GM19463 (cell line): ENCODE measurements around the gene ODAD2.
"Not testable (repeated sequence)": the region's sequence is repeated elsewhere in the genome, so short reads cannot be mapped to it uniquely, and the experiment has no call there.

ENCODE experiments used
- ATAC-seq: cut with Tn5 transposase; IDR thresholded peaks from one replicate; pipeline ENCODE4 v1.9.1; 2021; ENCODE audit warnings: mild to moderate bottlenecking, moderate library complexity; ENCODE audit not compliant: unreplicated experiment

The ODAD2 gene, protein sequence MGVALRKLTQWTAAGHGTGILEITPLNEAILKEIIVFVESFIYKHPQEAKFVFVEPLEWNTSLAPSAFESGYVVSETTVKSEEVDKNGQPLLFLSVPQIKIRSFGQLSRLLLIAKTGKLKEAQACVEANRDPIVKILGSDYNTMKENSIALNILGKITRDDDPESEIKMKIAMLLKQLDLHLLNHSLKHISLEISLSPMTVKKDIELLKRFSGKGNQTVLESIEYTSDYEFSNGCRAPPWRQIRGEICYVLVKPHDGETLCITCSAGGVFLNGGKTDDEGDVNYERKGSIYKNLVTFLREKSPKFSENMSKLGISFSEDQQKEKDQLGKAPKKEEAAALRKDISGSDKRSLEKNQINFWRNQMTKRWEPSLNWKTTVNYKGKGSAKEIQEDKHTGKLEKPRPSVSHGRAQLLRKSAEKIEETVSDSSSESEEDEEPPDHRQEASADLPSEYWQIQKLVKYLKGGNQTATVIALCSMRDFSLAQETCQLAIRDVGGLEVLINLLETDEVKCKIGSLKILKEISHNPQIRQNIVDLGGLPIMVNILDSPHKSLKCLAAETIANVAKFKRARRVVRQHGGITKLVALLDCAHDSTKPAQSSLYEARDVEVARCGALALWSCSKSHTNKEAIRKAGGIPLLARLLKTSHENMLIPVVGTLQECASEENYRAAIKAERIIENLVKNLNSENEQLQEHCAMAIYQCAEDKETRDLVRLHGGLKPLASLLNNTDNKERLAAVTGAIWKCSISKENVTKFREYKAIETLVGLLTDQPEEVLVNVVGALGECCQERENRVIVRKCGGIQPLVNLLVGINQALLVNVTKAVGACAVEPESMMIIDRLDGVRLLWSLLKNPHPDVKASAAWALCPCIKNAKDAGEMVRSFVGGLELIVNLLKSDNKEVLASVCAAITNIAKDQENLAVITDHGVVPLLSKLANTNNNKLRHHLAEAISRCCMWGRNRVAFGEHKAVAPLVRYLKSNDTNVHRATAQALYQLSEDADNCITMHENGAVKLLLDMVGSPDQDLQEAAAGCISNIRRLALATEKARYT

DNA sequence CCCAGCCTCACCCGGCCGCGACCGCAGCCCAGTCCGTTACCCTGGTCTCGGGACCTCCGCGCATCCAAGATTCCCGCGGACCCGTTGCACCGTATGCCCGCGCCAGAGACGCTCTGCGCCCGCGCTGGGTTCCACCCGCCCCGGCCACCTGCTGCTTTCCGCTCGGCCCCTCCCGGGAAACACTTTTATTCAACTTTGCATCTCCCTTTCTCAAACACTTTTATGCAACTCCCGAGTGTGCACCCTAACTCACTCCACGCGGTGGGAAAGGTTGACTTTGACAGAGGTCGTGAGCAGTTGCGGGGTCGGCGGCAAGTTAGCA is at the start of gene ODAD2:
Gene ODAD2, minus strand, starts transcription at position 126 of the 322 bp plus-strand sequence. CDS start 3,937 bp downstream, outside the sequence.
- ATAC-seq, result no peak

DNA sequence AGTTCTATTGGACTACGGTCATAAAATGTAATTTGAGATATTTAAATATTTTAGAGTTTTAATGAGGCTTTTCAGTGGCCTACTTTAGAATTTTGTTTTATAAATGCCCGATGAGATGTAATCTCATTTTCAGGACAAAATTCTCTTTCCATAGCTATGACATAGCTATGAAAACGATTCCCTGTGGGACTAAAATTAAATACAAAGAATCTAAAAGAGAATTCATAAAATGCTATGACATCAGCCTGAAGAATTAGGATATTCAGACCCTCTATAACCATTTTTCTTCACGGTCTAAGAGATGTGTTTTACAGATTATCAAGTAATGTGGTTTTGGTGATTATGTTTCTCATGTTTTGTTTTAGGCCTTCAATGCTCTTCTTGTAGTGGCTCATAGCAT is 48.2 kb upstream of the ODAD2 start:
- no peak for ATAC-seq

DNA sequence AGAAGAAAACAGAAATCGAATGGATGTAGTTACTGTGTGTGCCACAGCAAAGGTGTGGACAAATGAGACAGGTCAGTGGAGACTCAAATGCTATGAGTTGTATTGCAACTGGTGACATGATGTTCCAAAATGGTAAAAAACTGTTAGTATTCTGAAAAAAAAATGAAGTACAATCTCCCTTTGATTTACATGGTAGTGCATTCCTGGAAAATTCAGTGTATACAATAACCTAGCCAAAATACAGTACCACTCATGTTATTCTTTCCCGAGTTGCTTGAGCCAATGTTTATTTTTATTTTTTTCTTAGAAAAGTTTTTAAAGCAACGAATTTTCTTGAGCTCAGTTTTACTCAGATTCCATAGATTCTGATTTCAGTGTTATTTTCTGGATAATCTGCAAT is 47.7 kb upstream of the ODAD2 start:
- ATAC-seq, result no peak

DNA sequence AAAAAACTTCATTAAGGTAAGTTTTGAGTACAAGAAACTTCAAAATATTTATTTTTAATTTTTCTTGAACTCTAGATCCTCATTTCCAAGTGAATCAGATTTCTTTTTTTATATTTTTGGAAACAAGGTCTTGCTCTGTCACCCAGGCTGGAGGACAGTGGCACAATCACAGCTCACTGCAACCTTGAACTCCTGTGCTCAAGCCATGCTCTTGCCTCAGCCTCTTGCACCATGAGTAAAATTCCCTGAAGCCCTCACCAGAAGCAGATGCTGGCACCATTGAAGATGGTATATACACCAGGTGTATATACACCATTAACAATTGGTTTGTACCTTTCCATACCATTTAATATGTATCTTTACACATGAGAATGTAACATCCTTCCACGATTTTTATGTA is 45.1 kb upstream of the ODAD2 start:
- no peak for ATAC-seq

DNA sequence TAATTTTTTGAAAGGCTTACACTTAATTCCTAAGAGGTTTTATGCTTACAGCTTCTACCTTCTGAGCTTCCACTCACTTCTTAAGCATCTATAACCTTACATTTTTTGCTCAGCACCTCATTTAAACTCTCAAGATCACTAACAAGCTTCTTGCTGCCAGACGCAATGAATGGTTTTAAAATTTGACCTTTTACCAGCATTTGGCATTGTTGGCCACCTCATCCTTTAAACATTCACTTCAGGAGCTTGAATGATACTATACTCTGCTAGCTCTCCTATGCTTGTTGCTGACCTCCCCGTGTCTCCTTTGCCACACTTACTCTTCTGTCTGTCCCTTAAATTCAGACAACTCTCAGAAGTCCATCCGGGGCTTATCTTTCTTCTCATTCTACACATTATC is 37.7 kb upstream of the ODAD2 start:
- no peak for ATAC-seq

DNA sequence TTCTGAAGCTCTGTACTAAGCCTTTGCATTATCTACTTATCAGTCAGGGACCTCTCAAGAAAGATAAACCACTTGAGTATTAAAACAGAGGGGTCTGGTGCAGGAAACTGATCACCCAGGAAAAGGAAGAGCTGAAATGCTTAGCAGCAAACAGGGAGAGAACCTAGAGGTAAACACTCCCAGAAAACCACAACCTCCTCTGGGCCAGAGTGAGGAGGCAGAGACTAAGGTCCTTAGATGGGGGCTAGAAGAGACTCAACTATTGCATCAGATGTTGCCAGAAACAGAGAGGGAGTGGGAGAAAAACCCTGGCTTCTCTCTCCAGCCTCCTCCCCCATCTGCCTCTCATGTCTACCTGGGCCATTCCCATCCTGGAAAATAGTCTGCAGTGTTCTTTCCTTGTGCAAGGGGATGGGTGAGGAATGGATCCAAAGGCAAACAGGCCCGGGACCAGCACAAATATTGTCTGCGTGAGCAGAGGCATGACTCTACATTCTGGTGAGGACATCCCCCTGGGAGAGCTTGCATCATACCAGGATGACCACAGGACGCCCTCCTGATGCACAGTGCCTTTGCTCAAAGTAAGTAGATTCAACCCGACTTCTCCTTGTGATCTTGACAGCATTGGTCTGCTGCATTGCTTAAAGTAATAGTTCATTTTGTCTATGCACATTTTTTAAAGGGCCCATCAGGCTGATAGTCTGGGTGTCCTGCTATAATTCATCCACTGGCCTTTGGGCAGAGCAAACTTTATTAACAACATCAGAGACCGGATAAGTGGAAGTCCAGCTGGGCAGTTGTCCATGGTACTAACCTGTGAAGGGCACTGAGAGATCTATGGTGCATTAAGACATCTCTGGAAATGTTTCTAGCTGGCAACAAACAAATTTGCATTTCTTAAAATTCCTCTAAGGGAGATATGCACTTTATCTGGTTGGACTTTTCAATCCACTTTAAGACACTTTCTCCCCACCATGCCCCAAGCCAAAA is 22.4 kb upstream of the ODAD2 start:
- ATAC-seq, result no peak

DNA sequence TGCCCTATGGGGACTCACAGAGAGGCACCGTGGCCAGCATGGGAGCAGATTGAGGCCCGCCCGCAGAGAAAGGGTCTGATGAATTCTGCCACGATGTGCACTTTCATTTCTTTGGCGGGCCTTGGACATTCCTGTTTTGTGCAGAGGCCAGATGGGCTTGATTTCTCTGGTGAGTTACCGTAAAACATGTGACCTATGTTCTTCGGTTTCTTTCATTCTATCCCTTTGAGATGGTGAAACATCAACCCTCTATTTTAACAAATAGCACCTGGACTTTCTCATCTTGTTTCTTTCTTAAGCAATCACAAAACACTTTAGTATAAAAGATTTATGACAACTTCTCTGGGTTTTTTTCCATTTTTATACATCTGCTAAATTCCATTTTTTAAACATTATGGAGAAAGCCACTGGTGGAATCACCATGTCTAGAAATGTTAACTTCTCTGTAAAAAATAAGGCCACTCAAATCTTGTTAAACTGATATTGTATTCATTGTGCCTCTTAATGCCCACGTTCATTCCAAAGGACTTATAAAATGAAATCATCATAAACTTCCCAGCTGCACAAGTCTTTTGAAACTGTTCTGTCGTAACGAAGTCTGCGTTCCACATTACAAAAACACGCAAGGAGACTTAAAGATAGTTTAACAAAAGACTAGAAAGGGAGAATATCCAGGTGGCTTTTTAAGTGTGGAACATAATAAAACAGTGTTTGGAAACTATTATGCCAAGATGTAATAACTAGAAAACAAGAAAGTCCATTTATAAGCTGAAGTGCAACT is 21.4 kb upstream of the ODAD2 start:
- no peak for ATAC-seq

DNA sequence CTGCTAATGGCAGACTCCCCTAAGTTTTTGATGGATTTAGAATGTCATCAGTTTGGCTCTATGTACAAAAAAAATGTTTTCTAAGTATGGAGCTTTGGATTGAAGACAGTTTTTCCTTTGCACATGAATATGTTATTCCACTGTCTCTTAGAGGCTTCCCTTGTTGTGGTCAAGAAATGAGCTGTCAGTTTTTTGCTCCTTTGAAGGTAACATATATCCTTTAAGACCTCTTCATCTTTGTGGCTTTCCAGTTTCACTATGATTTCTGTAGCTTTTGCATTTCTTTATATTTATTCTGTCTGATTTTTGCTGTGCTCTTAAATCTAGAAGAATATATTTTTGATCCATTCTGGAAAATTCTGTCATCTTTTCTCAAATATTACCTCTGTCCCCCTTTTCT is 15.8 kb upstream of the ODAD2 start:
- ATAC-seq, result no peak

DNA sequence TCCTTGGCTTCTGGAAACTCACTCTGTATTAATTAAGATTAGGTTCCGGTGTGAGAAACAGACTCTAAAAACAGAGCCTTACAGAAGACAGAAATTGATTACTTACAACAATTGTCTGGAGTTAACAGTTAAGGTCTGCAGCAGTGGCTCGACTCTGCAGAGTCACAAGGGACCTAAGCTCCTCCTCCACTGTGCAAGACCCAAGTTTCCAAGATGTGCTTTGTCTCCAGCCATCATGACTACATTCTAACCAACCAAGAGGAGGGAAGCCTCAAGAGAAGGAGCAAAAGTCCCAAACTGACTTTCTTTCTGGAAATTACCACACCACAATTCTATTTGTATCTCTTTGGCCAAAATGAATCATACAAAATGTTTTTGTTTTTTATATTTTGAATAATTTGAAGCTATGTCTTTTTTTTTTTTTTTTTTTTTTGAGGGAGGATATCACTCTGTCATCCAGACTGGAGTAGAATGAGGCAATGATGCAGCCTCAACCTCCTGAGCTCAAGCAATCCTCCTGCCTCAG is 14.2 kb upstream of the ODAD2 start:
- ATAC-seq, result no peak

DNA sequence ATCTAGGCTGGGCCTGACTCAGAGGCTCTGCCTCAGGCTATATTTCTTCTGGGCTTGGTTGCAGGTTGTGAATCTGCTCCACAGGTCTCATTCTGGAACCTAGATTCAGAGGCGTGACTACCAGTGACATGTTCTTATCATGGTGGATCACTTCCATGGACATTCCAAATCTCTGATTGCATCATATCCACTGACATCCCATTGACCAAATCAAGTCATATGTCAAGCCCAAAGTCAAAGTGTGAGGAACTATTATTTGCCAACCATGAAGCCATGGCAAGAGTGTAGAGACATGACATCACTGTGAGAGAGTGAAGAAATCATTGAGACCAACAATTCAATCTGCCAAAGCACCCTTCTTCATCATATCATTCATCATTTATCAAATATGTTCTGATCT is 11.9 kb upstream of the ODAD2 start:
- ATAC-seq, result no peak

DNA sequence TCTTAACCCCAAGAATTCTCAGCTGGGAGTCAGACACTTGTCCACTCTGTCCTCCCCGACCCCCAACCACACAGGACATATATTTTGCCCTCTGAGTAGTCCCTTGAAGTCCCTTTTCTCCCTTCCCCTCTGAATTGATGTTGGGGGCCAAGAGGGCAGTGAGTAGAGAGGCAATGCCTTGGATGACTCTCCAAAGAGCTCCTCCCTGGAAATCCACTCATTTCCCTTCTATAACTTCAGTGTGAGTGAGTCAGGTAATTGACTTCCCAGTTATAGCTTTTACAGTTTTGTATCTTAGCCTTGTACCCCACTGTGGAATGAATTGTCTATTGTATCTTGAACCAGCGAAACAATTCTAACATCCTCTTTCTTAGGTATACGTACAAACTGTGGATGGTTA is 9.2 kb upstream of the ODAD2 start:
- no peak for ATAC-seq

DNA sequence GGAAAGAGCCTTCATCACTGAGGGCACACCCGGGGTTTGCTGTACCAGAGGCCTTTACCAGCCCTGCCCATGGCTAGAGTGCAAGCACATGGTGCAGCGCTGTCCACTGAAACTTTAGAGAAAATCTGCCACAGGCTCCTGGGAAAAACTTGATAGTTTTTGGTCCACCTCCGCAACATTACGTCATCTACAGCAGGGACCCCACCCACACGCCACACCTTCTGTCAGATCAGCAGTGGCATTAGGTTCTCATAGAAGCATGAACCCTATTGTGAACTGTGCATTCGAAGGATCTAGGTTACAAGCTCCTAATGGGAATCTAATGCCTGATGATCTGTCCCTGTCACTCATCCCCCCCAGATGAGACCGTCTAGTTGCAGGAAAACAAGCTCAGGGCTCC is 2.5 kb upstream of the ODAD2 start:
- ATAC-seq, result no peak

DNA sequence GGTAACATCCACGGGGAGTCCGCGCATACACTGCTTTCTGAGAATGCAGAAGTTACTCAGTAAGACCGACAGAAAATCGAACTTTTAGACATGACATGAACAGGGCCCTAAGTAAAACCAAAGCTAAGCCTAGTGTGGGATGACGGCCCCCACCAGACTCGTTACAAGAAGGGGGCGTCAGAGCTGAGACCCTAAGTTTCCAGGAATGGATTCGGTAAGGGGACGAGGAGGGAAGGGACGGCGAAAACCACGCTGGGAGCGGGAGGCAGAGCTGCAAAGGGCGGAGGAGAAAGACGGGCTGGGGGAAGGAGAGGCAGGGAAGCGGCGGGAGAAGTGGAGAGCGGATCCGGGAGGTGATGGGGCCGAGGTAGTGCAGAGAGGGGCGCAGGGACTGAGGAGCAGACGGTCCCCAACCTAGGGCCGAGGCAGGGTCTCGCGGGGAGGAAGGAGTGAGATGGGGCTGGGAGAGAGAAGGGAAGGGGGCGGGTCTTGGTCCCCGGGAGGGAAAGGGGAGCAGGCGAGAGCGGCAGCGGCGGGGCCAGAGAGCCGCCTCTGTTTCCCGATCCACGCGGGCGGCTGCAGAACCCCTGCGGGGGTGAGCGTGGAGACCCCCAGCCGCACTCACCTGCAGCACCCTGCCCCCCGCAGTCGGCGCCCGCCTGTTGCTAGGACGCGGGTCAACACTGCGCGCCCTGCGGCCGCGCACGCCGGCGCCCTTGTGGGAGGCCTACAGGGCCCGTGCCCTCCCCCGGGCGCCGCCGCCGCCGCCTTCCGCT is 513 bp downstream of the ODAD2 start:
- no peak for ATAC-seq

DNA sequence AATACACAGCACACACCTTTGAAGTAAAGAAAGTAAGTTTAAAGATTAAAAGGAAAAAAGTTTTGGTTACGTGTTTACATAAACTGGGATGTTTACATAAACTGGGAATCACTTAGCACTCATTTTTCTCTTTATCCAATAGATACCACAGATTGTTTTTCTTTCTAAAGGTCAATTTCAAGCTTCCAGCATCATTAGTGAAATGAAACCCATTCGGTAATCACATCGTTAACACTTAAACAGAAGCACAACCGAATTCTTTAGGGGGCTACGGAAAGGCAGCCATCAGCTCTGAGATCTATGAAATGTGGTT is 1.1 kb downstream of the ODAD2 start:
- no peak for ATAC-seq

DNA sequence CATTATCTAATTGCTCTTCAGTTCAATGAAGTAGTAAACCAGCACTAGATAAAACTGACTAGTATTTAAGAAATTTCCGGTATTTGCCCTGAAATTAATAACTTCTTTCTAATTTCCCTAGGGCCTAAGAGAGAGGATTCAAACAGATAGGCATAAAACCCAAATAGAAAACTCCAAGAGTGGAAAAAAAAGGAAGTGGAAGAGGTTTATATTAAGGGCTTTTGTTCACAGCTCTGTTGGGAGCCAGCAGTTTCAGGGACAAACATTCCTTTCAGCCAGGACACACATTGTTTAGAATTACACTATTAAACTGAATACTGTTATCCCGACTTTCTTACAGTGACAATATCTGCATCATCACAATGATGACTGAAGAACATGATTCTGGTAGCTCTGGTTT is 3.6 kb downstream of the ODAD2 start:
- no peak for ATAC-seq

DNA sequence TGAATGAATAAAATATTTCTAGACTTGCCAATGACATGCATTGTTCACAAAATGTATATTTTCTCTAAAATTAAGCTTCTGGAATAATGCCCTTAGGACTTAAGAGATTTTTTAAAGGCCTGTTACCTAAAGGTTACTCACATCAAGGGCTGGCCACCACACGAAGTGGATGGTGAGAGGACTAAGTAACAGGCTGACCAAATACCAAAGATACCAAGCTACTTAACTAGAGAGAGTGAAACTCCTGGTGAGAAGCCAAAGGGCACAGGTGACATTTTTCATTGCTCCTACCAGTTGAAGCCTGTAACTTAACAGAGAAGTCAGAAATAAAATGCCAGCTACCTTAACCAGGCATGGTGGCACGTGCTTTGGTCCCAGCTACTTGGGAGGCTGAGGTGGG is 9.5 kb downstream of the ODAD2 start:
- ATAC-seq, result not testable (repeated sequence)

DNA sequence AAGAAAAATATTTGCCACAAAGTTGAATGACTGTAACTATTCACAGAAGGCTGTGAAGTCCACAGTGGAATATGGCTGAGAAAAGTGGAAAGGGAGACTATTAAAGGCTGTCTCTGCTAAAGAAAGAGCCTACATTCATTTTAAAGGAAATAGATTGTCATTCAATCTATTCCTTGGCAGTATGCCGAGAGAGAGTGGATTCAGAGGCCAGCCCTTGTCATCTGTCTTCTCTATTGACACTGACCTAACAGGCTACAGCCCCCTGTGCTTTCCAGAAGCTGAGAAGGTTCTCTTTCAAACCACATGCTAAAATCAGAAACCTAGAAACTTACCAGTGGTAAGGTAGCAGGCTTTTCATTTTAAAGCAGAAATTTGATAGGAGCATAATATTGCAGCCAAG is 12.1 kb downstream of the ODAD2 start:
- ATAC-seq, result no peak

DNA sequence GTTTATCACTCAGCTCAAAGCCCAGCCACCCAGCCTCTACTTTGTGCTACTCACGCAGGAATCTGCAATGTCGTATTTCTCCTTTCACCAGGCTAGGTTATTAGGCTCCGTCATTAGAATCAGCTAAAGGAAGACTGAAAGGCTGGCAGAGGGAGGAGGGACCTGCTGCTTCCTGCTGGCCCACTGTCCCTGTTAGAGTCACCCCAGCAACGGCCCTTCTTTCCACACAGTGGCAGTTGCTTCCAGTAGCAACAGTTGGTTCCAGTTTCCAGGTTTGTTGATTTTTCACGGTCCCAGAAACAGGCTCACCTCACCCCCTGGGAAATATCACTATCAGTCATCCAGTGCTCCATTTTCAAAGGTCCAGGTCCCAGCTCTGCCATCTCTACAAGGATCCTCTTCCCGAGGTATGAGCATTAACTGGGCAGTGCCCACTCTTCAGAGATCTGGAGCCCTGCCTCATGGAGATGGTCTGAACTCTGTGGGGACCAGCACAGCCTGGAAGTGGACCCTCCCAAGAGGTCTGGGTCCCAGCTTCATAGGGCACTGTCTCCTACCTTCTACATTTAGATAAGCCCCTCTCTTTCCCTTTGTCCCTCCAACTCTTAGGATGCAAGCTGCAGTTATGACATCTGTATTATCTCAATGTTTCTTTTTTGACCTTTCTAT is 15.9 kb downstream of the ODAD2 start:
- no peak for ATAC-seq

DNA sequence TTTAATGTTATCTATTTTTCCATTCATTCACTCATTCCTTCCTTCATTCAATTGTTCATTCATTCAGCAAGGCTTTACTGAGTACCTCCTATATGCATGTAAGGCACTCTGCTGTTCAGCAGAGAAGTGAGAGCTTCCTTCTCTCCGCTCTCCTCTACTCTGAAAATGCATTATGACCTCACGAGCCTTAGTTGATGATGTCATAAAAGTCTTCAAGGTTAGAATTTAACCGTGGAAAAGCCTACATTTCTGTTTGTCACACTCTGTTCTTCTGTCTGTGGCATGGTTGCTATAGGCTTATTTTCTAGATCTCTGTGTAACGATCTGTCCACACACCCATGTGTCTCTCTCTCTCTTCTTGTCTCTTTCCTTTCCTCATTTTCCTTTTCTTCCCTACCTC is 17.1 kb downstream of the ODAD2 start:
- no peak for ATAC-seq
